ENCODE measurements around the gene PSG1.
"Not testable (repeated sequence)": the region's sequence is repeated elsewhere in the genome, so short reads cannot be mapped to it uniquely, and the experiment has no call there.

DNA sequence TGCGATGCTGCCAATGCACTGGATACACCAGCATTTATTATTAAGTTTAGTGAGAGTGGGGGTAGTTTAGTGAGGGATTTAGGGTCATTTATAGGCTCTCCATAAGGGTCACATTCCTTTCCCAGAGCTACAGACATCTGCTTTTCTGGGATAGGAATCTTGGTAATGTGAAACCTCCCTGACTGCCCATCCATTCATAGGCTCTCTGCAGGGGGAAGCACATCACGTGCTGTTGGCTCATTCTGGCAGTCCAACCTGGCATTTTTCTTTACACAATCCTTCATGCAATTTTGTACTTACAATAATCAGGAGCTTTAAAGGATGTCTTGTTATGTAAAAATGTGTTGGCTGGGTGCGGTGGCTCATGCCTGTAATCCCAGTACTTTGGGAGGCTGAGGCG, 21.0 kb upstream of the PSG1 start:
- not testable (repeated sequence) for TF ChIP-seq POLR2AphosphoS5, POLR2A (IDR thresholded peaks at IDR 0.05; ENCODE audit: low read depth, low read length)

All from GM12892 (cell line).